Epidermal melanocyte (primary cell): ENCODE measurements around the gene GMCL2.
A peak's percentile ranks its signal among the peaks of the same experiment; 100 is the strongest.

Experiments used
- DNase-seq: peaks from one replicate; pipeline ENCODE4 v3.0.0; 2011; ENCODE audit warnings: low spot score; ENCODE audit not compliant: insufficient read length

Gene GMCL2

DNA sequence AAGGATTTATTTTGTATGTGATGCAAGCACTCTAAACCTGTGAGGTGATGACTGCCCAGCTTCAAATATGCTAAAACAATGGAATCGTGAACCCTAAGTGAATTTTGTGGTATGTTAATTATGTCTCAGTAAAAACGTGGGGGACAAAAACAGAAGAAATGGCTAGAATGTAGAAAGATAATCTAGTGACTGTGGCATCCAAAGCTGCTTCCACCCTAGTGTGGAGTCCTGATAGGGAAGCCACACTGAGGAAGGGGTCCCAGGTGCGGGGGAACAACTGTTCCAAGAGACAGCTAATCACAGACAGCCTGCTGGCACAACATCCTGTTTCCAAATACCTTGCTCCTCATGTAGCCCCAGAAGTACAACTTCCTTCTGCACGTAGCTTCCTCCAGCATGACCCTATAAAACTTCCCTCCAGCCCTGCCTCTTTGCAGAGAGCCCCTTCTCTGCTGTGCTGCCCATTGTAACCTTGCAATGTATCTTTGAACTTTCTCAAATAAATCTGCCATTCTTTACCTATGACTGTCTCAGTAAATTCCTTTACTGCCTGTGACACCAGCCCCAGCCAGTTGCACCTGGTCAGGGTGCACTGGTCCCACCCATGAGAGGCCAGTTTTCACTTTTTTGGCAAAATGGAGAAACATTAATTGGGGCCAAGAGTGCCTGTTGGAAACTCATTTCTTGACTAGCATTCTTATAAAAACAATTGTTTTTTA lies 4.9 kb downstream of the GMCL2 start:
- no peak for DNase-seq

DNA sequence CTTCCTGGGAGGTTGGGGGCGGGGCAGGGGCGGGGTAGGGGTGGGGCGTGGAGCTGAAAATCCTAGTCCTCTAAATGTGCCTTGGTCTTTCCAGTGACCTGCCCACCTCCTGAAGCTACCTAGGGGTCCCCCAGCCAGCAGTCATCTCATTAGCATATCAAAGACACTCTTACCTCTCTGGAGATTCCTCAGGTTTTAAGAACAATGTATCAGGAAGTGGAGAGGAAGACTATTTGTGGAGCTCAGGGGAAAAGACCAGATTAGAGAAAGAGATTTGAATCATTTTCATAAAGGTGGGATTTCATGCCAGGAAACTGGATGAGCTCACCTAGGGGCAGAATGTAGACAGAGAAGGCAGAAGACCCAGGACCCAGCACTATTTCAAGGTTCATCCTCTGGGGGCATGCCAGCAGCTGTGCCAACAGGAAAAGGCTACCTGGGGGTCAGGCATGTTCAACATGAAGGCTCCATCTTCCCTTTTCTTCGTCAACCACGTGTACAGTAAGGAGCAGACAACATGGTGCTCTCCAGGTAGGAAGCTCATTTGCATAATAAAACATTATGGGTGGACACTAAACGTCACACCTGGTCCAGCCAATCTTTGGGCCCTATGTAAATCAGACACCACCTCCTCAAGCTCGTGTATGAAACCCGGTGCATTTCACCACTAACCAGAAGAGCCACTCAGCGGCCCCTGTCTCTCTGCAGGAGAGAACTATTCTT lies 6.9 kb downstream of the GMCL2 start:
- no peak for DNase-seq

DNA sequence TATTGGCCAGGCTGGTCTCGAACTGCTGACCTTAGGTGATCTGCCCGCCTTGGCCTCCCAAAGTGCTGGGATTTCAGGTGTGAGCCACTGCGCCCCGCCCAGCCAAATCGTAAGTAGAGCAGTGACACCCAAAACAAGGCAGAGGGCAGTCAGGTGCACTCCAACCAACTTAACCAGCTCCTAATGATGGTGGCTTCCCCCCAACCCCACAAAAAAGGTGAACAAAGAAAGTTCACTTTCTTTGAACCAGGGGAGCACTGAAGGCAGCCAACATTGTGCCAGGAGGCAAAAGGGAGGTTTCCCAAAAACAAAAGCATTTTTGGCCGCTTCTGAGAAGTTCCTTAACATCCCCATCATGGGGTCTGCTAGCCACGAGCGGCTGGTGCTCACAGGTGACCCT lies 9.6 kb downstream of the GMCL2 start:
- no peak for DNase-seq

DNA sequence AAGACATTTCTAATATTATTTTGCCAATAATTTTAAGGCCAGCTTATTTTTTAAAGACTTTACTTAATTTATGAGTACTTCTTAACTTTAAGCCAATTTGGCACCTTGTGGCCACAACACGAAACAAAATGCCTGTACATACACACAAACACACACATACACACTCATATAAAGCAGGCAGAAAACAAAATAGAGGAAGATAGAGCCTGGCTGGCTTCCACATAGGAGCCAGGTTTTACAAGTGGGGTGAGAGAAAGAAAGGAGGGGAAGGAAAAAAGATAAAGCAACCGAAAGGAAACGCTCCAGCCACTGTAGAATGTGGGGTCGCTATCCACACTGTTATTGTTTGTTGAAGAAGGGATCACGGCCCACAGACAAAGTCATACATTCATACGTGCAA lies 10.4 kb downstream of the GMCL2 start:
- no peak for DNase-seq

DNA sequence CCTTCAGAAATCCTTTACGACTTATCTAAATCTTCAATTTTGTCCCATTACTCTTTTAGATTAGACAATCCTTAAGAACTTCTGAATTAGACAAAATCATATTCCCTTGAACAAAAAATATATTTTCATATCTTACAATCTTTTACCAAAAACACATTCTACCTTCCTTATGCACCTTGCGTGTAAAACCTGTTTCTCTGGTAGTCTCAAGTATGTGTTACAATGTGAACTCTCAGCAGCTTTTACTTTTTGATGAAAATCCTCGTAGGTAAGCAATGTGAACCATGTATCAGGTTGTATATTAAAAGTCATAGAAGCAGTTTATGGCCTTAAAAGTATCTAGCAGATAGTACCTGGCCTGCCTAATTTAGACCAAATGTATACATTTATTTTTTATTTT lies 12.7 kb downstream of the GMCL2 start:
- no peak for DNase-seq

DNA sequence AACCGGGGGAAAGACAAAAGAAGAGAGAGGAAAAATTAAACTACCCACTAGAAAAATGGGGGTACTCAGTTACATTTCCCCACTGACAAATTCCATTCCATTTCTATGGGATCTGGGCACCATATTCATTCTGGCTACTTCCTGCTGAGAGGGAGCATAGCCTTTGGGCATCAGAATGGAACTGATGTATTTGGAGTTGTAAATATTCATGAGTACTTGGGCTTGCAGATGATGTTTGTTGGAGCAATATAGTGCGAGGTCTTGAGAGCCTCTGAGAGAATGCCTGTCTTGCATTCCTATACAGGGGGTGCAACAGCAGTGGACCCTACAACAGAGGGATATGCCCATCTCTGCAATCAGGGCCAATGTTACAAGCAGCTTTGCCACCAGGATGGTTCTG lies 16.7 kb downstream of the GMCL2 start:
- DNase-seq: no peak

DNA sequence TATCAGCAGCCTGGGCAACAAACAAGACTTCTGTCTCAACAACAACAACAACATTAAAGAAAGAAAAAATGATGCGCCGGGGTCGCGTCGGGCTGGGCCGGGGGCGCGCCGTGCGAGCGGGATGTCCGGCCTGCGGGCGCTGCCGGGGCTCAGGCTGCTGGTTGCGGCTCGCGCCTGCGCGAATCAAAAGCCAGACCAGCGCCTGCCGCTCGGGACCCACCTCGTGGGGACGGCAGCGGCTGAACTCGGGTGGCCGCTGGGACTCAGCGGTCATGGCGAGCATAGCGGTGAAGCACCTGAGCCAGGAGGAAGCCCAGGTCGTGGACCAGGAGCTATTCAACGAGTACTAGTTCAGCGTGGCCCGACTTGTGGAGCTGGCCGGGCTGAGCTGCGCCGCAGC lies 21.6 kb downstream of the GMCL2 start:
- no peak for DNase-seq

DNA sequence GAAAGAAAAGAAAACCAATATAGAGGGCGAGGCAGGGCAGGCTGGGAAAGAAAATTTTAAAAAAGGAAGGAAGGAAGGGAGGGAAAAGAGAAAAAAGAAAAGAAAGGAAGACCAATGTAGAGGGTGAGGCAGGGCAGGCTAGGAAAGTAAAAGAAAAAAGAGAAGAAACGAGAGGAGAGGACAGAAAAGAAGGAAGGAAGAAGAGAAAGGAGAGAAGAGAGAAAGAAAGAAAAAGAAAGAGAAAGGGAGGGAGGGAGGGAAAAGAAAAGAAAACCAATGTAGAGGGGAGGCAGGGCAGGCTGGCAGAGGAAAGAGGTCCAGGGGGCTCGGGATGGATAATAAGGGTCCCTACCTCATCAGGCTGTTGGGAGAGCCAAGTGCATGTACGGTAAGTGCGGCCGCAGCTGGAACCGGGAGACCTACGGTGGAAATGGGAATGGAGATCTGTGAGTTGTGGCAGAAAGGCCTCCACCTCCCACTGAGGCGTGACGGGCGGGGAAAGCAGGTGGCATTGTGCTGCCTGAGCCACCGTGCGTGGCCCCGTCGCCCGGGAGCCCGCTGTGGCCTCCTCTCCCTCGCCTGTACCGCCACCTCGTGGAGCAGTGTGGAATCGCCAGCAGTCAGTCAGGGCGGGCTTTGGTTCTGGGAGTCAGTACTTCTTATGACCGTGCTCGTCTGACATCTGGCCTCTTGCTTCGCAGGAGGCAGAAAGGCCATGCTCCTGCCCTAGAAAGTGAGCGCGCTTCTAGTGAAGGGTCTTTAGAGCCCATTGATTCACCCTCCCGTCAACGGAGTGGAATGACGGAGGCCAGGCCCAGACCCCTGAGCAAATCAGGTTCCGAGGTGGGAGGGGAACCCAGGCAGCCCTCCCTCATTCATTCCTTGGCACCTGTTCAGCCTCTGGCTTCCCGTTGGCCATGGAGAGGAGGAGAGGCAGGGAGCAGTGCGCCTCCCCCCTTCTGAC lies 23.1 kb downstream of the GMCL2 start:
- DNase-seq: peak; percentile 84

DNA sequence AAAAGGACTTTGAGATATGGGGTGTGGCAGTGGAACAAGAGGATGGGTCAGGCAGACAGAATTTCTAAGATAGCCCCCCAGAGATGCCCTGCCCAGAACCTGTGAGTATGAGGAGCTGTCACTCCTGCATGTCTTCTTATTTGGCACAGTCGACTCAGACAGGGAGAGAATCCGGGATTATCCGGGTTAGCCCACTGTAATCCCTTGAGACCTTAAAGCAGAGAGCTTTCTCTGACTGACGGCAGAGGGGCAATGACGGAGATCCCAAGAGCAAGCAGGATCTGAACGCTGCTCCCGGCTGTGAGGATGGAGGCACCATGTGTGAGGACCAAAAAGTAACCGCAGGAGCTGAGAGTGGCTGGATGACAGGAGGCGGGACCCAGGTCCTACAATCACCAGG lies 24.7 kb downstream of the GMCL2 start:
- no peak for DNase-seq

DNA sequence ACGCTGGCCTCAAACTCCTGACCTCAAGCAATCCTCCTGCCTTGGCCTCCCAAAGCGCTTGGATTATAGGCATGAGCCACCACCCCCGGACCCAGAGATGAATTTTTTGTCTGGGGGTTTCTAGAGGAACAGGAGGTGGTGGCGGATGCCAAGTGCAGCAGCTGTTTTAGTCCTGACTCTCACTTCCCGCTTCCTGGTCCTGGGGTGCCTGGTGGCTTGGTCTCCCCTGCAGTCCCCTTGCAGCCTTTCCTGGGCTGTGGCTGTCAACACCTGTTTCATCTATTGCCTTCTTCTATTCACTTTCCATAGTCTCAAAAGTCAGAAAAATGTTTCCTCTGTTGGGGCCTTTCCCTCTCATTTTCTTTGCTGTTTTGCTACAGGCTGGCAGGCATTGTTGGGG lies 27.0 kb downstream of the GMCL2 start:
- DNase-seq: no peak

DNA sequence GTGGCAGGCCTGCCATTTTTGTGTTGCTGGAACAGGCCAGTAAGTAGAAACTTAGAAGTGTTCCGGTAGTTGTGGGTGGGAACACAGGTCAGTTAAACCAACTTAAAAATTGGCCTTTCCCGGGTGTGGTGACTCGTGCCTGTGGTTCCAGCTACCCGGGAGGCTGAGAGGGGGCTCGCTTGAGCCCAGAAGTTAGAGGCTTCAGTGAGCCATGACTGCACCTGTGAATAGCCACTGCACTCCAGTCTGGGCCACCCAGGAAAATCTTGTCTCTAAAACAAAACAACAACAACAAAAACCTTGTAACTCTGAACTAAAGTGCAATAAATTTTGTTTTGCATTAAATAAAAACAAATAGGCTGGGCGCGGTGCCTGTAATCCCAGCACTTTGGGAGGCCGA lies 32.1 kb downstream of the GMCL2 start:
- no peak for DNase-seq

DNA sequence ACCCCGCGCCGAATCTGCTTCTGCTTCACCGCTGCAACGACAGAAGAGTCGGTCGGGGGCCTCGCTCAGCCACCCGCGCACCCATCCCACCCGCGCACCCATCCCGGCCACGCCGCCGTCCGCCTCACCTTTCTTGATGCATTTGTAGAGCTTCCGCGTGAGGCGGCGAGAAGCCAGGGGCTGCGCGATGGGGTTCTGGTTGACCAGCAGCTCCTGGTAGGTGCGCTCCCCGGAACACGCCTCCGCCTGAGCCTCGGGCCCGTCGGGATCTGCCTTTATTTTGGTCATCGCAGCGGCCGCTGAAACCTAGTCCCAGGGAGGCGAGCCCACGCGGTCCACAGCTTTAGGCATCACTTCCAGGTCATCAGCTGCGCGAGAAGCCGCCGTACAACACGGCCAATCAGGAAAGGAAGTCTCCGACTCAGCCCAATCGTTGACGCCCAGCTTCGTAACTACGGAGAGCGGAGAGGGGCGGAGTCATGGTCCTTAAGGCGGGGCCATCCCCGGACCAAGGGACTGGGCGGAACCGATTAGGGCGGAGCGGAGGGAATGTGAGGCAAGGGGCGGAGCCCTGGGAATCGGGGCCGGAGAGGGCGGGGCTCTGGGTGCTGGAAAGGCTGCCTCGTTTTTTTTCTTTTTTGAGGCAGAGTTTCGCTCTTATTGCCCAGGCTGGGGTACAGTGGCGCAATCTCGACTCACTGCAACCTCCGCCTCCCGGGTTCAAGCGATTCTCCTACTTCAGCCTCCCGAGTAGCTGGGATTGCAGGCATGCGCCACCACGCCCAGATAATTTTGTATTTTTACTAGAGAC lies 33.4 kb downstream of the GMCL2 start, which contains the start of gene NHP2:
TSS of gene NHP2 (minus strand) at position 356 of the 811 bp plus-strand sequence. CDS start at position 288, 68 bp downstream.
- peak; percentile 93 for DNase-seq

DNA sequence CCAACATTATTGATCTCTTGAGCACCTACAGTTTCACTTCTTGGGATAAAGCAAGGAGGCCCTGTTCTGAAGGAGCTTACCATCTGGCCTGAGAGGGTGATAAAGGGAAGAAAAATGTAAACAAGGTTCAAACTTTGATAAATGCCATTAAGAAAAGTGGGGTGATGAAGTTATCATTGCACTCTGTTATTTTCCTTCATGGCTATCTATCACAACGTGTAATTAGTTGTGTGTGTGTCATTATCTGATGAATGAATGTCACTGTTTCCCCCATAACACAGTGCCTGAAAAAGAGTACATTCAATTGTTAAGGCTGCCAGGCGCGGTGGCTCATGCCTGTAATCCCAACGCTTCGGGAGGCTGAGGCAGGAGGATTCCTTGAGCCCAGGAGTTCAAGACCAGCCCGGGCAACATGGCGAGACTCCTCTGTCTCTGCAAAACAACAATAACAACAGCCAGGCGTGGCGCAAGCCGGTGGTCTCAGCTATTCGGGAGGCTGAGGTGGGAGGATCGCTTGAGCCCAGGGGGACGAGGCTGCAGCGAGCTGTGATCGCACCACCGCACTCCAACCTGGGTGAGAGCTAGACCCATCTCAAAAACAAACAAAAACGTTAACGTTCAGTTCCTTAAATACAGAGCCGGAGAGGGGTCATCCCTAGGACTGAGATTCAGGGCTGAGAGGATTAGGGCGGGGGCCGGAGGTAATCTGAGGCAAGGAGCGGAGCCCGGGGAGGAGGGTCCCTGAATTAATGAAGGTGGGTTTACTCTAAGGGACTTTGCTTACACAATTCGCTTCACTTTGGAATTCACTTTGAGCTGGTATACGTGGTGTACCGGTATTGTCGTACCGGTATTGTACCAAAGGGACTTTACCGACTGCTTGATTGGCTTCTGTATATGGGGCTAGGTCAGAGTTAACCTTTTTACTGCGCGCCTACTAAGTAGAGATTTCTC lies 34.4 kb downstream of the GMCL2 start:
- no peak for DNase-seq

DNA sequence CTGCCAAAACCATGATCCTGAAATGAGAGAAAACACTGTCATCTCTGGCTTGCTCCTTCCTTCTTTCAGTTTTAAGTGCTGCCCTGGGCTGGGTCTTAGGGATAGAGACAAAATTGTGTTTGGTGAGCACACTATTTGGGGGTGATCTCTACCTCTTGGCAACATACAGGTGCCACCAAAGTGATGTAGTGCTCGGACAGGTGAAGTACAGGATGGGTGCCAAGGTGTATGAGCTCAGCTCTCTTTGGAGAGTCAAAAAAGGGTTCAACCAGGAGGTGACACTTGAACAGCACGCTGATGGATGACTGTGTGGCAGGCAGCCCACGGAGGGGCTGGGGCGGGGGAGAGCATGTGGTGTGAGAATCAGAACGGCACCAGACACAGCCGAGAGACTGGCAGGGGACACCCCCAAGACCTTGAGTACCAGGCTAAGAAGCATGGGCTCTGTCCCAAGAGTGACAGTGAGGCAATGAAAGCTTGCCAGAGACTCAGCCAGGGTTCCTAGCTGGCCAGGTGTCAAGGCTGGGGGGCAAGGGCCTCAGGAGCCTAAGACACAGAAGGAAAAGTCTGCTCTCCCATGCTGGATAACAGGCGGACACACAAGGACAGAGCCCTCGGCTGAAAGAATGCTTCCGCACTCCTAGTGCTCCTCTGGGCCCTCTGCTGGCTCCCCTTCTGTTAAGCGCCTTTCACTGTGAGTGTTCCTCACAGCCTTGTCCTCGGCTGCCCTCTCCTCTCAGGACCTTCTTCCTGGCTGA lies 36.0 kb downstream of the GMCL2 start:
- no peak for DNase-seq

DNA sequence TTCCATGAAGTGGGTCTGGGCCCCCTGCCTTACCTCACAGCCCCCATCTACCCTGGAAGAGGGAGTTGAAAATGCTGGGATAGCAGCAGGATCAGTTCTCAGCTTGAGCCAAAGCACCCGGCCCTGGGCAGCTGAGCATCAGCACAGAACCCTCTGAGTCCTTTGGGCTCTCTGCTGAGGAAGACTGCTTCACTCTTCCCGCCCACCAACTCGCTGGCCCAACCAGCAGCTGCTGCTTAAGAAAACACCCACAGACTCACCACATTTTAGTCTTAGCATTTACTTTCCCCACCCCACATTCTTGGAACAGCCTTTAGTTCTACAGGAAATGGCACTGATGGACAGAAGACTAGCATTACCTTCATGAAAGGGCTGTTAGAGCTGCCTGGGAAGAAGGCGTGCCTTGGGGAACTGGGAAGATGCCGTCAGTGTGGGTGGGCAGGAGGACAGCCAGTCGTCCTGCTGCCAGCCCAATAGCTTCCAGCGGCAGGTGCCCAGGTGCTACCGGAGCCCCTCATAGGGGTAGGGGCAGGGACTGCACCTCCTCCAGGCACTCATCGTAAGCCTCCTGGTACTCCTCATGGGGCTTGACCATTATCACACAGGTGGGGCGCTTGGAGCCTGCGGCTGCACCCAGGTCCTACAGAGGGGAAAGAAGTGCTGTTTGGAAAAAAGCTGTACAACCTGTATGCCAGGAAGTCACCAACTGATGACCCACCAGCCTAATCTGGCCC lies 37.8 kb downstream of the GMCL2 start:
- no peak for DNase-seq

DNA sequence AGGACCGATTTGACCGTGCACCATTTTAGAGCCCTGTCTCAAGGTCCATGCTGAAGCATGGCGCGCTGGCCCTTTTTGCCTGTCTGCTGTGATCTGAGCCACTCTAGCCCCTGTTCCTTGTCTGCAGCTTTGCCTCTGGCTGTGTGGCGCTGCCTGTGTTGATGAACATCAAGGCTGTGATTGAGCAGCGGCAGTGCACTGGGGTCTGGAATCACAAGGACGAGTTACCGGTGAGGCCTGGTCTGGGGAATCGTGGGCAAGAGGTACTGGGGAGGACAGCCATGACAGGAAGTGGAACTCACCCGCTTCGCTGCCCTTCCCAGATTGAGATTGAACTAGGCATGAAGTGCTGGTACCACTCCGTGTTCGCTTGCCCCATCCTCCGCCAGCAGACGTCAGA lies 39.8 kb downstream of the GMCL2 start:
- DNase-seq: no peak

DNA sequence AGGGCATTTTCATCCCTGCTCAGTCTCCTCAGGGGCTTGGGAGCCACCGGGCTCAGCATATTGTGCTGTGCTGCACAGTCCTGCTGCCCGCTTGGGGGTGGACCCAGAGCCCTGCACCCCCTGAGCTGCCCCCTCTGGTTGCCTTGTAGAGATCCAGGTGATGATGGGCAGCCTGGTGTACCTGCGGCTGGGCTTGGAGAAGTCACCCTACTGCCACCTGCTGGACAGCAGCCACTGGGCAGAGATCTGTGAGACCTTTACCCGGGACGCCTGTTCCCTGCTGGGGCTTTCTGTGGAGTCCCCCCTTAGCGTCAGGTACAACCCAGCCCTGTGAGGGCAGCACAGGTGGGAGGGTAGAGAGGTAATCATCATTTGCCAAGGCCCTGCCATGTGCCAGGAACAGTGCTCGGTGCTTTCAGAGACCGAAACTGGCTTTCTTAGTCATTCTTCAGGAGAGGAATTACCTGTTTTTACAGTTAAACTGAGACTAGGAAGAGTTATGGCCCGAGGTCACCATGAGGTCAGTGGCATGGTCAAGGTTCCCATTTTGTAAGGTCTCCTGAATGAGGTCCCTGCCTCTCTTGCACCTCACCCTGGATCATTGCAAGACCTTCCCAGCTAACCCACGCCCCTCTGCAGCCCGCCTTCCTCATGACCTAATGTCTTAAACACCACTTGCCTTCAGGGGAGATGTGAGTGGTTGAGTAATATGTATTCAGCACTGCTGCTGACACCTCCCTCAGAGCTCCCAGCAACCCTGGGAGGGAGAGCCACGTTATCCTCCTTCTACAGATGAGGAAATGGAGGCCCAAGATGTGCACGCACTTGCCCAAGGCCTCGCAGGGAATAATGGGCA lies 41.0 kb downstream of the GMCL2 start:
- no peak for DNase-seq

DNA sequence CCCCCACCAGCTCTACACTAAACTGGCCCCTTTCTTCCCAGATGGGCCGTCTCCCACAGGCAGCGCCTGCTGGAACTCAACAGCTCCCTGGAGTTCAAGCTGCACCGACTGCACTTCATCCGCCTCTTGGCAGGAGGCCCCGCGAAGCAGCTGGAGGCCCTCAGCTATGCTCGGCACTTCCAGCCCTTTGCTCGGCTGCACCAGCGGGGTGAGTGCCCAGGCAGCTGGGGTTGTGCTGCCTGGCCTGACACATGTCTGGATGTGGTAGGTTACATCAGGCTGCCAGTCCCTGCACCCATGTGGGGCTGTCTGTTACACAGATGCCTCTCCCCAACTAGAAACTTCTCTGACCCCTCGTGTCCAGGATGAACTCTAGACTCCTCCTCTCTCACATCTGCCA lies 43.3 kb downstream of the GMCL2 start:
- DNase-seq: no peak
